Measurements from ENCODE around the gene FANCD2OS.
"Not testable (repeated sequence)": the region's sequence is repeated elsewhere in the genome, so short reads cannot be mapped to it uniquely, and the experiment has no call there.

DNA sequence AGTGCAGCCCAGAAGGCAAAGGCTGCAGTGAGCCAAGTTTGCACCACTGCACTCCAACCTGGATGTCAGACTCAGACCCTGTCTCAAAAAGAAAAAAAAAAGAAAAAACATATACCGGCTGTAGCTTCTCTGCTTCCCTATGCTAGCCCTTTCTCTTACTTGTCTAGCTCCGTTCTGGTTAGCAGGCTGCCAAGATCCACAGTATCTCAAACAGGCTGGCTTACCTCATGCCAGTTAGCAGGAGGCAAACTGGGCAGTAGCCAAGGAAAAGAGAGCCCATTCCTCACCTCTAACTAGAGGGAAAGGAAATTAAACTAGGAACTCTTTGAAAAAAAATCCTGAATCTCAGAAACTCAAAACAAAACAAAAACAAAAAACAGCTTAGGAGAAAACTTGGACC, 16.7 kb downstream of the FANCD2OS start:
- TF ChIP-seq EP300, POLR2AphosphoS5 (IDR thresholded peaks at IDR 0.05): not testable (repeated sequence)
- TF ChIP-seq, protein P1, sequence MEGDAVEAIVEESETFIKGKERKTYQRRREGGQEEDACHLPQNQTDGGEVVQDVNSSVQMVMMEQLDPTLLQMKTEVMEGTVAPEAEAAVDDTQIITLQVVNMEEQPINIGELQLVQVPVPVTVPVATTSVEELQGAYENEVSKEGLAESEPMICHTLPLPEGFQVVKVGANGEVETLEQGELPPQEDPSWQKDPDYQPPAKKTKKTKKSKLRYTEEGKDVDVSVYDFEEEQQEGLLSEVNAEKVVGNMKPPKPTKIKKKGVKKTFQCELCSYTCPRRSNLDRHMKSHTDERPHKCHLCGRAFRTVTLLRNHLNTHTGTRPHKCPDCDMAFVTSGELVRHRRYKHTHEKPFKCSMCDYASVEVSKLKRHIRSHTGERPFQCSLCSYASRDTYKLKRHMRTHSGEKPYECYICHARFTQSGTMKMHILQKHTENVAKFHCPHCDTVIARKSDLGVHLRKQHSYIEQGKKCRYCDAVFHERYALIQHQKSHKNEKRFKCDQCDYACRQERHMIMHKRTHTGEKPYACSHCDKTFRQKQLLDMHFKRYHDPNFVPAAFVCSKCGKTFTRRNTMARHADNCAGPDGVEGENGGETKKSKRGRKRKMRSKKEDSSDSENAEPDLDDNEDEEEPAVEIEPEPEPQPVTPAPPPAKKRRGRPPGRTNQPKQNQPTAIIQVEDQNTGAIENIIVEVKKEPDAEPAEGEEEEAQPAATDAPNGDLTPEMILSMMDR (IDR thresholded peaks at IDR 0.05) = not testable (repeated sequence)

Measured in suprapubic skin (tissue), 4 donors.